HepG2 (cell line): ENCODE measurements around the gene MAN1B1. TPM values are rescaled to one million over a fixed set of nuclear protein-coding genes. Genes with fewer than 3 reads are reported as not detected.
A peak's percentile ranks its signal among the peaks of the same experiment; 100 is the strongest.

Source experiments
- AGO1 ChIP-seq: fragments of 200-400 bp; formaldehyde crosslinking; IDR thresholded peaks from 2 replicates; pipeline ENCODE4 v1.6.1; 2017; ENCODE audit warnings: mild to moderate bottlenecking, low read depth, low read length, moderate library complexity; ENCODE audit not compliant: poor library complexity, severe bottlenecking
- ARHGAP35 ChIP-seq: sonication (generic); formaldehyde crosslinking; IDR thresholded peaks from 2 replicates; pipeline ENCODE4 v1.9.0; 2022; ENCODE audit warnings: mild to moderate bottlenecking, inconsistent platforms, moderate library complexity, missing genetic modification reagents, borderline replicate concordance
- ASH2L ChIP-seq: fragments of 300-600, 200-600 bp; sonication (generic); IDR thresholded peaks from 2 replicates; pipeline ENCODE4 v1.7.0; 2017; ENCODE audit warnings: low read depth, mild to moderate bottlenecking, moderate library complexity, mixed read lengths, low read length; ENCODE audit not compliant: insufficient read length
- DMAP1 ChIP-seq: IDR thresholded peaks from 2 replicates; pipeline ENCODE4 v1.6.1; 2016
- ETV5 ChIP-seq: IDR thresholded peaks from 2 replicates; pipeline ENCODE4 v1.6.1; 2018; ENCODE audit warnings: missing biosample characterization, missing genetic modification reagents, inconsistent platforms, borderline replicate concordance
- FIP1L1 ChIP-seq: fragments of 200-400 bp; formaldehyde crosslinking; IDR thresholded peaks from 2 replicates; pipeline ENCODE4 v1.6.1; 2018; ENCODE audit warnings: low read depth, mild to moderate bottlenecking, low read length, moderate library complexity, borderline replicate concordance; ENCODE audit not compliant: insufficient read depth
- HNRNPL ChIP-seq: fragments of 200-400 bp; formaldehyde crosslinking; IDR thresholded peaks from 2 replicates; pipeline ENCODE4 v1.6.1; 2017; ENCODE audit warnings: mild to moderate bottlenecking, low read depth, low read length
- MLX ChIP-seq: IDR thresholded peaks from 2 replicates; pipeline ENCODE4 v1.6.1; 2016
- PHF20 ChIP-seq: sonication (generic); formaldehyde crosslinking; IDR thresholded peaks from 2 replicates; pipeline ENCODE4 v1.5.0; 2020; ENCODE audit warnings: mild to moderate bottlenecking, missing genetic modification reagents
- POLR2A ChIP-seq, 2 experiments: IDR thresholded peaks; 2 replicates each; pipeline ENCODE4 v1.6.1; 2011; ENCODE audit warnings: low read depth in 2 of 2, low read length in 2 of 2, mild to moderate bottlenecking in 1 of 2, moderate library complexity in 1 of 2; ENCODE audit not compliant: insufficient read depth in 1 of 2
- SNAPC4 ChIP-seq: sonication (generic); formaldehyde crosslinking; IDR thresholded peaks from 2 replicates; pipeline ENCODE4 v1.4.0; 2020; ENCODE audit warnings: mild to moderate bottlenecking, missing genetic modification reagents
- SP140L ChIP-seq: sonication (generic); formaldehyde crosslinking; IDR thresholded peaks from 2 replicates; pipeline ENCODE4 v1.4.0; 2020; ENCODE audit warnings: missing genetic modification reagents, borderline replicate concordance
- ZBTB3 ChIP-seq: sonication (generic); formaldehyde crosslinking; IDR thresholded peaks from 2 replicates; pipeline ENCODE4 v1.4.0; 2020; ENCODE audit warnings: low read depth, mild to moderate bottlenecking, moderate library complexity, missing genetic modification reagents, borderline replicate concordance
- ZBTB38 ChIP-seq: sonication (generic); formaldehyde crosslinking; IDR thresholded peaks from 2 replicates; pipeline ENCODE4 v1.5.1; 2020; ENCODE audit warnings: mild to moderate bottlenecking, missing genetic modification reagents
- ZBTB42 ChIP-seq: sonication (generic); formaldehyde crosslinking; IDR thresholded peaks from 2 replicates; pipeline ENCODE4 v1.5.0; 2020; ENCODE audit warnings: mild to moderate bottlenecking, missing genetic modification reagents
- ZFP90 ChIP-seq: sonication (generic); formaldehyde crosslinking; IDR thresholded peaks from 2 replicates; pipeline ENCODE4 v1.8.0; 2022; ENCODE audit warnings: missing genetic modification reagents, mild to moderate bottlenecking, inconsistent platforms, borderline replicate concordance
- ZNF260 ChIP-seq: sonication (generic); formaldehyde crosslinking; IDR thresholded peaks from 2 replicates; pipeline ENCODE4 v1.4.0; 2020; ENCODE audit warnings: missing genetic modification reagents, low read depth, mild to moderate bottlenecking, borderline replicate concordance
- ZNF414 ChIP-seq: sonication (generic); formaldehyde crosslinking; IDR thresholded peaks from 2 replicates; pipeline ENCODE4 v1.5.0; 2020; ENCODE audit warnings: missing genetic modification reagents
- ZNF567 ChIP-seq: sonication (generic); formaldehyde crosslinking; IDR thresholded peaks from 2 replicates; pipeline ENCODE4 v1.8.1; 2023; ENCODE audit warnings: mild to moderate bottlenecking, missing genetic modification reagents, borderline replicate concordance
- ZNF570 ChIP-seq: sonication (generic); formaldehyde crosslinking; IDR thresholded peaks from 2 replicates; pipeline ENCODE4 v1.4.0; 2020; ENCODE audit warnings: mild to moderate bottlenecking, missing genetic modification reagents, borderline replicate concordance
- ZNF607 ChIP-seq: sonication (generic); formaldehyde crosslinking; IDR thresholded peaks from 2 replicates; pipeline ENCODE4 v1.5.1; 2020; ENCODE audit warnings: missing genetic modification reagents, mild to moderate bottlenecking, borderline replicate concordance
- ZNF772 ChIP-seq: sonication (generic); formaldehyde crosslinking; IDR thresholded peaks from 2 replicates; pipeline ENCODE4 v1.5.0; 2020; ENCODE audit warnings: mild to moderate bottlenecking, missing genetic modification reagents
- ZNF775 ChIP-seq: sonication (generic); formaldehyde crosslinking; IDR thresholded peaks from 2 replicates; pipeline ENCODE4 v1.4.0; 2020; ENCODE audit warnings: missing genetic modification reagents, mild to moderate bottlenecking, moderate library complexity, borderline replicate concordance
- polyA plus RNA-seq, 8 experiments: library from polyadenylated mRNA; depleted of rRNA in 3 of 8; stranded (reverse) in 7 of 8; unstranded in 1 of 8; fragments of >200 nt; fragmentation: Illumina TruSeq in 4 of 8; extraction: Trizol in 4 of 8; gene quantifications; 2 replicates each; pipeline versions ENCODE4 v1.2.1 to v1.2.3, GENCODE V29; 2011 to 2016; ENCODE audit warnings: low read depth in 4 of 8, missing spikeins in 1 of 8, mixed read lengths in 1 of 8; ENCODE audit not compliant: insufficient read depth in 1 of 8
- total RNA-seq, 5 experiments: library from RNA; depleted of rRNA; stranded (reverse); fragments of >200 nt; fragmentation: Illumina TruSeq; extraction: Trizol; gene quantifications; 2 replicates each; pipeline ENCODE4 v1.2.3, GENCODE V29; 2016; ENCODE audit warnings: low read depth in 1 of 5

MAN1B1 gene
- total and polyA plus RNA-seq, 2 of the 13 experiments (the other 11 are each of a cell fraction or from before 2014, with no cell fraction given) = 48.9 to 59.5 TPM

GRCh38 chr9:137053944-137054931 lies 32.5 kb upstream of the MAN1B1 start, which contains the start of gene ENTPD2 (continued):
- TF ChIP-seq ZNF414 (CRISPR knock-in tag) (no peak; the same call in 1 of the 2 replicates), ZBTB3 (CRISPR knock-in tag) (no peak), ZBTB42 (CRISPR knock-in tag) (no peak), MLX (no peak), POLR2A (IDR thresholded peaks at IDR 0.05; ENCODE audit: insufficient read depth in 1 of 2, low read depth in 2 of 2, low read length in 2 of 2) (peak in 1 of 2 experiments; percentile 29; a peak in 1 of 4 replicates), ZNF567 (no peak), ETV5 (CRISPR knock-in tag) (peak; percentile 59; the same call in 1 of the 2 replicates), ZNF772 (CRISPR knock-in tag) (no peak), ZNF570 (no peak), ZNF775 (CRISPR knock-in tag) (no peak), FIP1L1 (no peak), HNRNPL (no peak), ZFP90 (no peak), PHF20 (CRISPR knock-in tag) (0 out of 2 replicates have a peak, but pooled peaks have one; percentile 10), SP140L (CRISPR knock-in tag) (no peak), ZNF607 (peak; percentile 54; the same call in 1 of the 2 replicates), SNAPC4 (CRISPR knock-in tag) (no peak), ARHGAP35 (no peak), DMAP1 (no peak; the same call in 1 of the 2 replicates), AGO1 (no peak), ZBTB38 (peak; percentile 57; the same call in 1 of the 2 replicates), ZNF260 (no peak), ASH2L (no peak)
